Adrenal gland (tissue), 12 donors: ENCODE data around the gene VAMP1. TPM values are rescaled to one million over a fixed set of nuclear protein-coding genes. Genes with fewer than 3 reads are reported as not detected.
"Not testable (repeated sequence)": the region's sequence is repeated elsewhere in the genome, so short reads cannot be mapped to it uniquely, and the experiment has no call there.

Experiments used
- DNase-seq, 7 donors: peaks; one replicate each; pipeline ENCODE4 v3.0.0-alpha.2; 2019 to 2020
- H3K27ac ChIP-seq, 5 donors: fragments of 200-600 bp; sonication (generic) in 4 of 5; 1 replicate in 3 of 5; 2 replicates in 2 of 5; pipeline versions ENCODE4 v1.5.1 to v1.8.0; 2016 to 2020; ENCODE audit warnings: mild to moderate bottlenecking in 1 of 5
- H3K27me3 ChIP-seq: fragments of 200-600 bp; 2 replicates; pipeline ENCODE4 v1.8.0; 2021
- H3K36me3 ChIP-seq, 2 donors: fragments of 200-600 bp; replicated peaks in 1 of 2; 1 replicate in 1 of 2; 2 replicates in 1 of 2; pipeline versions ENCODE4 v1.5.1 to v1.8.0; 2018 to 2022
- H3K4me1 ChIP-seq, 2 donors: fragments of 200-600 bp; replicated peaks in 1 of 2; 1 replicate in 1 of 2; 2 replicates in 1 of 2; pipeline versions ENCODE4 v1.5.1 to v1.8.0; 2018 to 2021
- H3K4me3 ChIP-seq, 4 donors: fragments of 200-600 bp; sonication (generic) in 3 of 4; one replicate each; pipeline ENCODE4 v1.5.1; 2016 to 2018
- H3K9me3 ChIP-seq, 3 donors: fragments of 200-600 bp; sonication (generic) in 1 of 3; replicated peaks in 1 of 3; 1 replicate in 2 of 3; 2 replicates in 1 of 3; pipeline versions ENCODE4 v1.5.1 to v1.8.0; 2016 to 2021
- POLR2A ChIP-seq, 2 donors: fragments of 450-650 bp; IDR thresholded peaks; one replicate each; pipeline ENCODE4 v1.6.1; 2017; ENCODE audit warnings: antibody characterized with exemption in 2 of 2, mild to moderate bottlenecking in 2 of 2, moderate library complexity in 1 of 2
- WGBS, 4 donors: extraction: QIAGEN DNeasy Blood & Tissue Kit in 2 of 4; methylation state at CpG; one replicate each; pipeline versions ENCODE4 v1.1.5 to v1.1.7; 2013 to 2017; 5-methylcytosine and 5-hydroxymethylcytosine counted together
- intact Hi-C, 2 donors: fragments of 100-400 bp; cut with DNase I; formaldehyde crosslinking; loops; one replicate each; pipeline versions ENCODE4 v1.14.1 to v1.15.0; 2022 to 2023
- polyA plus RNA-seq, 3 donors: library from polyadenylated mRNA; stranded (reverse); fragments of 200-250 nt in 2 of 3; fragments of 350-450 nt in 1 of 3; fragmentation: Illumina TruSeq in 1 of 3; extraction: RNeasy Lipid Tissue Mini Kit (QIAGEN cat#74804) in 1 of 3; gene quantifications; one replicate each; pipeline ENCODE4 v1.2.3, GENCODE V29; 2013 to 2014
- total RNA-seq, 9 donors: library from RNA; depleted of rRNA in 4 of 9; stranded (reverse); fragments of >200 nt in 4 of 9; fragments of 120-200 nt in 1 of 9; fragmentation: NEBNext Ultra II Directional in 1 of 9; extraction: Animal tissue kit (Norgen Biotek cat#: 25700) in 1 of 9; gene quantifications; one replicate each; pipeline versions ENCODE4 v1.1.0 to v1.2.4, GENCODE V29; 2013 to 2023
- TF ChIP-seq, protein P1 (sequence below), 6 experiments: fragments of 450-650 bp in 4 of 6; fragments of 200-600 bp in 2 of 6; sonication (generic) in 1 of 6; IDR thresholded peaks; 1 replicate in 5 of 6; 2 replicates in 1 of 6; pipeline versions ENCODE4 v1.5.1 to v1.8.0; 2016 to 2021; ENCODE audit warnings: antibody characterized with exemption in 6 of 6, mild to moderate bottlenecking in 2 of 6, moderate library complexity in 1 of 6
- donor health status: healthy with polysubstance abuse.
- donor health status: Bipolar disorder and iron deficiency.
- donor health status: DM: yes; HTN: yes; CAD: no.
- donor health status: DM: no; HTN: no; CAD: no.
- donor health status: DM: no; HTN: no; CAD: no.
- donor health status: DM: yes; HTN: yes; CAD: no.

Gene VAMP1
- total and polyA plus RNA-seq, 12 donors: 2.8 to 26.7 (median 9.1) TPM

DNA sequence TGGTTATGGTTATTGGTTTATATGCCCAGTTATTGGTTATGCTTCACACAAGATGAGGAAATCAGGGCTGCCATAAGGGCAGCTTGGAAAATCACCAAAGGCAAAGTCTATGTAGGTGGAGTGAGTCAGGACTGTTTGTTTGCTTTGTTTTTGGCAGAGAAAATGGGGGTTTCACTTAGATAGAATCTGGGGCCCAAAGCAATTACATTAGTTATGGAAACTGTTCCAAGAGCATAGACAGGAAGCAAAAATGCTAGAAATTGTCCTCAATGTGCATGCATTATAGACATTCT, 2.2 kb downstream of the VAMP1 start:
- Histone ChIP-seq H3K27ac (no peak overlapping the region), H3K4me1 (peaks cover 19 to 27% of the 10 kb centered on the region in 2 donors)
- intact Hi-C loops: loop anchor here (5.0 to 10.0 kb wide), 2 partner anchors 136 to 143 kb away; no protein-coding TSS in a partner anchor

DNA sequence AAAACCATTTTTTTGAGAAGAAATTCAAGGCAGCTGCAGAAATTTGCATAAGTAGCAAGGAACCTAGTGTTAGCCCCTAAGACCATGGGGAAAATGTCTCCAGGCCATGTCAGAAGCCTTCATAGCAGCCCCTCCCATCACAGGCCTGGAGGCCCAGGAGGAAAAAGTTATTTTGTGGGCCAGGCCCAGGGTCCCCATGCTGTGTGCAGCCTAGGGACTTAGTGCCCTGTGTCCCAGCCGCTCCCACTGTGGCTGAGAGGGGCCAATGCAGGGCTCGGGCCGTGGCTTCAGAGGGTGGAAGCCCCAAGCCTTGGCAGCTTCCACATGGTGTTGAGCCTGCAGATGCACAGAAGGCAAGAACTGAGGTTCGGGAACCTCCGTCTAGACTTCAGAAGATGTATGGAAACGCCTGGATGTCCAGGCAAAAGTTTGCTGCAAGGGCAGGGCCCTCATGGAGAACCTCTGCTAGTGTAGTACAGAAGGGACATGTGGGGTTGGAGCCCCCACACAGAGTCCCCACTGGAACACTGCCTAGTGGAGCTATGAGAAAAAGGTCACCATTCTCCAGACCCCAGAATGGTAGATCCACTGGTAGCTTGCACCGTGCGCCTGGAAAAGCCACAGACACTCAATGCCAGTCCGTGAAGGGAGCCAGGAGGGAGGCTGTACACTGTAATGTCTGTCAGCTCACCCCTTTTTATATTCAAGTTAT, 2.8 kb downstream of the VAMP1 start:
- peaks cover 19 to 27% of the 10 kb centered on the region in 2 donors for H3K4me1 ChIP-seq
- DNase-seq: not testable (repeated sequence)

More for the DNA sequence above, 2.2 kb downstream of the VAMP1 start:
- no peaks in the 10 kb centered on the region for H3K27me3 ChIP-seq
- peaks cover 0 to 29% of the 10 kb centered on the region in 2 donors for H3K36me3 ChIP-seq
- no peaks in the 10 kb centered on the region for H3K9me3 ChIP-seq
- TF ChIP-seq POLR2A (IDR thresholded peaks at IDR 0.05): no peak
- TF ChIP-seq, protein P1, sequence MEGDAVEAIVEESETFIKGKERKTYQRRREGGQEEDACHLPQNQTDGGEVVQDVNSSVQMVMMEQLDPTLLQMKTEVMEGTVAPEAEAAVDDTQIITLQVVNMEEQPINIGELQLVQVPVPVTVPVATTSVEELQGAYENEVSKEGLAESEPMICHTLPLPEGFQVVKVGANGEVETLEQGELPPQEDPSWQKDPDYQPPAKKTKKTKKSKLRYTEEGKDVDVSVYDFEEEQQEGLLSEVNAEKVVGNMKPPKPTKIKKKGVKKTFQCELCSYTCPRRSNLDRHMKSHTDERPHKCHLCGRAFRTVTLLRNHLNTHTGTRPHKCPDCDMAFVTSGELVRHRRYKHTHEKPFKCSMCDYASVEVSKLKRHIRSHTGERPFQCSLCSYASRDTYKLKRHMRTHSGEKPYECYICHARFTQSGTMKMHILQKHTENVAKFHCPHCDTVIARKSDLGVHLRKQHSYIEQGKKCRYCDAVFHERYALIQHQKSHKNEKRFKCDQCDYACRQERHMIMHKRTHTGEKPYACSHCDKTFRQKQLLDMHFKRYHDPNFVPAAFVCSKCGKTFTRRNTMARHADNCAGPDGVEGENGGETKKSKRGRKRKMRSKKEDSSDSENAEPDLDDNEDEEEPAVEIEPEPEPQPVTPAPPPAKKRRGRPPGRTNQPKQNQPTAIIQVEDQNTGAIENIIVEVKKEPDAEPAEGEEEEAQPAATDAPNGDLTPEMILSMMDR (IDR thresholded peaks at IDR 0.05): no peak
- no peak overlapping the region for H3K4me3 ChIP-seq
- DNase-seq: no peak

DNA sequence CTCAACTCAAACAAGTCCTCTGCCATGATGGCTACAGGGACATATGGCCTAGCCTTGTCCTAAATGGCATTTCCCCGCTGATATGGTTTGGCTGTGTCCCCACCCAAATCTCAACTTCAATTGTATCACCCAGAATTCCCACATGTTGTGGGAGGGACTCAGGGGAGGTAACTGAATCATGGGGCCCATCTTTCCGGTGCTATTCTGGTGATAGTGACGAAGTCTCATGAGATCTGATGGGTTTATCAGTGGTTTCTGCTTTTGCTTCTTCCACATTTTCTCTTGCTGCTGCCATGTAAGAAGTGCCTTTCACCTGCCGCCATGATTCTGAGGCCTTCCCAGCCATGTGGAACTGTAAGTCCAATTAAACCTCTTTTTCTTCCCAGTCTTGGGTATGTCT, 3.7 kb downstream of the VAMP1 start:
- not testable (repeated sequence) for H3K9me3 ChIP-seq, H3K27ac ChIP-seq, DNase-seq, H3K4me3 ChIP-seq, H3K27me3 ChIP-seq
- H3K36me3 ChIP-seq: peaks cover 0 to 44% of the 10 kb centered on the region in 2 donors
- peaks cover 19 to 27% of the 10 kb centered on the region in 2 donors for H3K4me1 ChIP-seq
- 95 to 98% (median 96%) methylated on average over 4 of the region's 4 CpGs for WGBS, 4 donors
- intact Hi-C loops: loop anchor here (5.0 to 10.0 kb wide), 2 partner anchors 134 to 142 kb away; no protein-coding TSS in a partner anchor

More for the DNA sequence above, 2.8 kb downstream of the VAMP1 start:
- intact Hi-C loops: loop anchor here (5.0 to 10.0 kb wide), 2 partner anchors 135 to 143 kb away; no protein-coding TSS in a partner anchor
- H3K4me3 ChIP-seq, H3K9me3 ChIP-seq, H3K27ac ChIP-seq, H3K27me3 ChIP-seq: not testable (repeated sequence)
- peaks cover 0 to 34% of the 10 kb centered on the region in 2 donors for H3K36me3 ChIP-seq
- 94 to 99% (median 97%) methylated on average over 9 of the region's 9 CpGs for WGBS, 4 donors

DNA sequence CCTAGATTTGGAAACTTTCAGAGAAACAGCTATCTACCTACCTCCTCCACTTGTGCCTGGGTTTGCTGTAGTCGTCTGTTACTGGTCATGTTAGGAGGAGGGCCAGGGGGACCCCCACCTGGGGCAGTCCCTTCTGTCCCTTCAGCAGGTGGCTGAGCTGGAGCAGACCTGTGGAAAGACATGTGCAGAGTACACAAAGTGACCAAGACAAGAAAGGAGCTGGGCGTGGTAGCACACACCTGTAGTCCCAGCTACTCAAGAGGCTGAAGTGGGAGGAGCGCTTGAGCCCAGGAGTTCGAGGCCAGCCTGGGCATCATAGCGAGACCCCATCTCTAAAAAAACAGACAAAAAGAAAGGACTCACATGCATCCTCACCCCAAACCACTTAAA, 4.3 kb downstream of the VAMP1 start:
- no peak overlapping the region for H3K27ac ChIP-seq
- DNase-seq: no peak
- no peak overlapping the region for H3K4me3 ChIP-seq
- H3K36me3 ChIP-seq: peaks cover 0 to 50% of the 10 kb centered on the region in 2 donors
- peaks cover 17 to 24% of the 10 kb centered on the region in 2 donors for H3K4me1 ChIP-seq
- no peaks in the 10 kb centered on the region for H3K27me3 ChIP-seq
- WGBS, 4 donors: 89 to 95% (median 92%) methylated on average over 5 of the region's 5 CpGs
- intact Hi-C loops: loop anchor here (5.0 to 10.0 kb wide), 2 partner anchors 134 to 141 kb away; no protein-coding TSS in a partner anchor
- no peaks in the 10 kb centered on the region for H3K9me3 ChIP-seq
- TF ChIP-seq, protein P1 (IDR thresholded peaks at IDR 0.05): no peak
- no peak for TF ChIP-seq POLR2A (IDR thresholded peaks at IDR 0.05)

- Histone ChIP-seq H3K27me3 (no peaks in the 10 kb centered on the region), H3K4me1 (peaks cover 15 to 22% of the 10 kb centered on the region in 2 donors), H3K27ac (no peak overlapping the region), H3K36me3 (peaks cover 0 to 55% of the 10 kb centered on the region in 2 donors), H3K4me3 (no peak overlapping the region), H3K9me3 (no peaks in the 10 kb centered on the region)
- DNase-seq: peak; percentile 44 to 78 (median 59)
- intact Hi-C loops: loop anchor here (5.0 to 10.0 kb wide), 2 partner anchors 133 to 141 kb away; no protein-coding TSS in a partner anchor
- 30 to 47% (median 39%) methylated on average over 6 of the region's 6 CpGs for WGBS, 4 donors
- TF ChIP-seq POLR2A (IDR thresholded peaks at IDR 0.05): no peak
- TF ChIP-seq, protein P1 (IDR thresholded peaks at IDR 0.05): peak; percentile 80 to 98 (median 90)
Observed at GRCh38 chr12:6465467-6466183, 4.9 kb downstream of the VAMP1 start.
